Stimulated activated CD4-positive, alpha-beta T cell treated with anti-CD3 and anti-CD28 coated beads, Interleukin-1b, Interleukin-23, amount 100 ng/mL, for 1 hour (primary cell): ENCODE results near the gene NSRP1.
"Not testable (repeated sequence)": the region's sequence is repeated elsewhere in the genome, so short reads cannot be mapped to it uniquely, and the experiment has no call there.

Experiments used
- DNase-seq, 2 donors: peaks; one replicate each; pipeline ENCODE4 v3.0.0-alpha.2; 2020; ENCODE audit warnings: low read depth in 2 of 2

Gene NSRP1, protein sequence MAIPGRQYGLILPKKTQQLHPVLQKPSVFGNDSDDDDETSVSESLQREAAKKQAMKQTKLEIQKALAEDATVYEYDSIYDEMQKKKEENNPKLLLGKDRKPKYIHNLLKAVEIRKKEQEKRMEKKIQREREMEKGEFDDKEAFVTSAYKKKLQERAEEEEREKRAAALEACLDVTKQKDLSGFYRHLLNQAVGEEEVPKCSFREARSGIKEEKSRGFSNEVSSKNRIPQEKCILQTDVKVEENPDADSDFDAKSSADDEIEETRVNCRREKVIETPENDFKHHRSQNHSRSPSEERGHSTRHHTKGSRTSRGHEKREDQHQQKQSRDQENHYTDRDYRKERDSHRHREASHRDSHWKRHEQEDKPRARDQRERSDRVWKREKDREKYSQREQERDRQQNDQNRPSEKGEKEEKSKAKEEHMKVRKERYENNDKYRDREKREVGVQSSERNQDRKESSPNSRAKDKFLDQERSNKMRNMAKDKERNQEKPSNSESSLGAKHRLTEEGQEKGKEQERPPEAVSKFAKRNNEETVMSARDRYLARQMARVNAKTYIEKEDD

DNA sequence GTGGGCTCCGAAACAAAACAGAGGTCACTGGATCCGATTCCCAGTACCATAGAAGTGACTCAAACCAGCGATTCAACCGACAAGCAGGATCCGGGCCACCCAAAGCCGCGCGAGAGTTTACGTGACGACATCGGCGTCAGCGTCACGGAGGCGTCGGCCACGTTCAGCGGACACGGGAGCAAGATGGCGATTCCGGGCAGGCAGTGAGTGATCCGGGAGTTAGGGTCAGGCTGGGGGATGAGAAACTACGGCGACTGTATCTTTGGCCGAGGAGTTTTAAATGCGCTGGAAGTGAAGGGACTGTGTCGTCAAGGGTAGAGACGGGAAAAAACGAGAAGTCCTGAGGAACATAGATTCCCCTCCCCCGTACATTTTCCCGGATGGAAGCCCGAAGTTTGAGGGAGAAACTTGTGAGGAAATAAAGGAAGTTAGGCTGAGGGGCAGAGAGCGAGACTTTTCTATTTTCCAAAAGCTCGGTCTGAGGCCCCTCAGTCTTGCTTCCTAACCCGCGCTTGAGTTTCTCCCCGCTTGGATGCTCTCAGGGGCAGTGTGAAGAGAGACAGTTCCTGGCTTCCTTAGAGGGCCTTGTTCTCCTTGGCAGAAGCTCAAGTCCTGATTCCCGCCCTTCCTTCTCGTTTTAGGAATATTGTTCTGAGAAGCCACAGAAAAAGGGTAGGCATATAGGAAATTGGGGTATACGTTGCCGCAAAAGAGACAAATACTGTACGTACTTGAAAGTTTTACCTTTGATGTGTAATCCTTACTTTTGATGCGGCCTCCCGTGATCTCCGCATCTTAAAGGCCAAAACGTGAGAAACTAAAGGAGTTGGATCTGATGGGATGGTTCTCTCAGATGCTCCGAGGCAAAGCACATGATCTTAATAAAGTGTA, at the start of gene NSRP1:
Gene NSRP1 (plus strand): TSS at position 156 of the 891 bp plus-strand sequence. CDS start 28 bp downstream, at position 184.
- DNase-seq, result peak; percentile 71 to 87

DNA sequence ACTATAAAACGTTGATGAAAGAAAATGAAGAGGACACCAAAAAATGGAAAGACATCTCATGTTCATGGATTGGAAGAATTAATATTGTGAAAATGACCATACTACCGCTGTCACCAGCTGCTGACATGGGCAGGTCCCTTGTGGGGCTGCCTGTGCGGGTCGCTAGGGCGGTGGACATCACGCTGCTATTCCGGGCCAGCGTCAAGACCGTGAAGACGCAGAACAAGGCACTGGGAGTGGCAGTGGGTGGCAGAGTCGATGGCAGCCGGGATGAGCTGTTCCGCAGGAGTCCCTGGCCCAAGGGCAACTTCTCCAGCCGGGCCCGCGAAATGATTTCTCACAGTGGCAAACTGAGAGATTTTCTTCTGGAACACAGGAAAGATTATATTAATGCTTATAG, 48.2 kb upstream of the NSRP1 start:
- DNase-seq, result no peak

DNA sequence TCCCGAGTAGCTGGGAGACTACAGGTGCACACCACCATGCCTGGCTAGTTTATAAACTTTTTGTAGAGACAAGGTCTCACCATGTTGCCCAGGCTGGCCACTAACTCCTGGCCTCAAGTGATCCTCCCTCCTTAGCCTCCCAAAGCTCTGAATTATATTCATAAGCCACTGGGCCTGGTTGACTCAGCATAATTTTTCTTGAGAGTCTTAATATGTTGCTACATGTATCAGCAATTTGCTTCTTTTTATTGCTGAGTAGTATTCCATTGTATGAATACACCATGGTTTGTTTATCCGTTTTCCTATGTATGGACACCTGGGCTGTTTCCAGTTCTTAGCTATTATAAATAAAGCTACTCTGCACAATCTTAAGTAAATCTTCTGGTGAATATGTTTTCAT, 42.4 kb upstream of the NSRP1 start:
- no peak for DNase-seq

DNA sequence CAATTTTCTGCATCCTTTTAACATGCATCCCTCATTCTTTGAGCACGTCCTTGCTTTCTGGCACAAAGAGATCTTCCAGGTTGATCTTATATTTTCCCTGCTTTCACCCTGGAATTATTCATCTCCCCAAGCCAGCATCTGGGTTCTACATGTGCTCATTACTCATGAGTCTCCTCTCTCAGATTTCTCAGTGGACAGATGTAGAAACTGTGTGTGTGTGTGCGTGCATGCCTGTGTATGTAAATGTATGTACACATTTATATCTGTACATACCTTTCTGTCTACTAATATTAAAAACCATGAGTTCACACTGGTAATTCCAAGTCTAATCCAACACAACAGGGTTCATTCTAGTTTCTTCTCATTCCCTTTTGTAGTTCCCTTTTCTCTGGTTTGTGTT, 41.9 kb upstream of the NSRP1 start:
- no peak for DNase-seq

DNA sequence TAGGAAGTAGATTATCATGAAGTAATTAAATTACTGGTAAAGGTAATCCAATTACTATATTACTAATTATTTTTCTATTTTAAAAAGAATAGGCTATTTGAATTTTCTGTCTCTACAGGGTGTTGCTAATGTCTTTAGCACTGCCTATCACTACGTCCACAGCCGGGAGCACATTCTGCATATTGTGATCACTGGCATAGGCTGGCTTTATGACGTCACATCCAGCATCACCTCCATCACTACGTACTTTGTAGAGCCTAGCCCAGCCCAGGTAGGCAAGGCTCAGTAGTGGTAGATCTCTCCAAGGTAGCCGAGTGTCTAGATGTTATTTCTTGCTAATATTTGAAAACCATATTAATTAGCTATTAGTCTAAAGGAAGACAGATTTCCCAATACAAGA, 33.8 kb upstream of the NSRP1 start:
- no peak for DNase-seq

DNA sequence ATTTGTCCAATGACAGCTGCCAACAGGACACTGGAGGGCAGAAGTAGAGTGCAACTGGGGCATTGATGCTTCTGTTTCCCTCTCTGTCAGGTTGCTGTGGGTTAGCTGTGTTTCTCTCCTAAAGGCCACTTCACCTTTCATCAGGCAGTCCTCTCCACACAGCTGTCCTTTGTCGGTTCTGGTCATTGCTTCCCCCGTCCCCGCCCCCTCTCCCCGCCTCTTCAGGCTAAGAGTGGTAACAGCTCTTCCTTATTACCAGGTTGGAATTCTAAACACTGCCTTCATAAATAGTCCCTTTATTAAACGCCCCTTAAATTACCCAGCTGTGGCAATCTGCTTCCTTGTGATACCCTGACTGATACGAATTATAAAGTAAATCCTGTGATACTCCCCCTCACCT, 31.8 kb upstream of the NSRP1 start:
- DNase-seq, result no peak

DNA sequence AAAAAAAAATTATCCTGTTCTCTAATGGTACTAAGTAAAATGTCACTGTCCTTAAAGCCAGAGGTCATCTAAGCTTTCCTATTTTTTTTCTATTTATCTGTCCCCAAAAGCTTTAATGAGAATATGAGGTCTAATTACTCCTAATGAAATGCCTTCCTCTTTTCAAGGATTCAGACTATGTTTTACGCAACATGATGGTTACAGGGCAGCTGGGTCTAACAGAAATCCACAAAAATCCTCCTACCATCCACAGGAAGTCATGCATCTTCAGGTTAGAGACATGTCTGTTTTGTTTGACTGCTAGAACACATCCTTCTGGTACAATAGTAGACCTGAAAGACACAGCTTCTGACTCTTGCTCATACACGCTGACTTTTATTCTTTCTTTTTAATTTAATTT, 29.7 kb upstream of the NSRP1 start:
- no peak for DNase-seq

DNA sequence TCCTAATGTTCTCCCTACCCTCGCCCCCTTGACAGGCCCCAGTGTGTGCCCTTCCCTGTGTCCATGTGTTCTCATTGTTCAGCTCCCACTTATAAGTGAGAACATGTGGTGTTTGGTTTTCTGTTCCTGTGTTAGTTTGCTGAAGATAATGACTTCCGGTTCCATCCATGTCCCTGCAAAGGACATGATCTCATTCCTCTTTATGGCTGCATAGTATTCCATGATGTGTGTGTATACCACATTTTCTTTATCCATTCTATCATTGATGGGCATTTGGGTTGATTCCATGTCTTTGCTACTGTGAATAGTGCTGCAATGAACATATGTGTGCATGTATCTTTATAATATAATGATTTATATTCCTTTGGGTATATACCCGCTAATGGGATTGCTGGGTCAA, 29.2 kb upstream of the NSRP1 start:
- DNase-seq, result not testable (repeated sequence)

GRCh38 chr17:30091121-30091670, 25.4 kb upstream of the NSRP1 start:
- DNase-seq, result no peak

DNA sequence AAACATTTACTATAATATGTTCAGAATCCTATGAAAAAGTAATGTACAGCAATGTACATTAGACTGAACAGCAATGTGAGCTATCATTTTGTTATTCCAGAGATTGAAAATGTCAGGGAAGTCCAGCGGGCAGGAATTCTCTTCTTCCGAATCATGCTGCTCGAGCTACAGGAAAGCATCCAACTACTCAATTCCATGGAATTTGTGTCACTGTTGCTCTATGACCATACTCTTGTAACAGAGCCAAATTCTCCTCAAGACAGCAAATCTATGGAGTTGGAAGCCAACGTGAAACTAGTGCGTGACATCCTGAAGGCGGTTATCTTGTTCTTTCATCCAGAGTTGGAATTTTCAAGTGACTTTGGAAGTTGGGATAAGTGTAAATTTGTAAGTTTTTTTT, 24.8 kb upstream of the NSRP1 start:
- no peak for DNase-seq

GRCh38 chr17:30092886-30093285, 23.7 kb upstream of the NSRP1 start:
- DNase-seq, result no peak

DNA sequence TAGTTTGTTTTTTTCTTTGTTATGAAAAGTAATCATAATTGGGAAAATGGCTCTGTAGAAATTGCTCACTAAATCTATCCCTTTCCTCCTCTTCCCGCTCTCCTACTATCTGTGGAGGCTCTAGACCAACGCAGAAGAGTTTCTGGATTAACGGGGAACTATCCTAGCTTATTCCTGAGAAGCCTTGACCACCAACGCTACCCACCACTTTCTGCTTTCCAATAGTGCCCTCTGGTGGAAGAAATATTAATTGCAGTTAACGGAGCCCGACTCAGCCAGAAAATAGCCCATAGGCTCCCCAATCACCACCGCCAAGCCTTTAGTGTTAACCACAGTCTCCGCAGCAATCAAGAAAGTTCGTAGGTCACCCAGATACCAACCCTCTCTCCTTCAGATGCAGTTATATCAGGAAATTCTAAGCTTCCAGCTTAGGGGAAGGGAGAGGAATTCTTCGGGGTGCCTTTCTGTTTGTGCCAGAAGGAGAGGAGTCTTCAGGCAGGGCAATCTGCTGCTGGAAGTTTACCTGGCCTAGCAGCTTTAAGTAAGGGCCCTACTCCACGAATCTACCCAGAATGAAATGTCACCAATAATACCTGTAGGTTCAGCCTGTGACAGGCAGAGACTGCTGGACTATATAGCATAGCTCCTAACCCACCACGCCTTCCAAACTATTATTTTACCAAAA, 23.0 kb upstream of the NSRP1 start:
- peak in 1 of 2 donors; percentile 4 for DNase-seq

DNA sequence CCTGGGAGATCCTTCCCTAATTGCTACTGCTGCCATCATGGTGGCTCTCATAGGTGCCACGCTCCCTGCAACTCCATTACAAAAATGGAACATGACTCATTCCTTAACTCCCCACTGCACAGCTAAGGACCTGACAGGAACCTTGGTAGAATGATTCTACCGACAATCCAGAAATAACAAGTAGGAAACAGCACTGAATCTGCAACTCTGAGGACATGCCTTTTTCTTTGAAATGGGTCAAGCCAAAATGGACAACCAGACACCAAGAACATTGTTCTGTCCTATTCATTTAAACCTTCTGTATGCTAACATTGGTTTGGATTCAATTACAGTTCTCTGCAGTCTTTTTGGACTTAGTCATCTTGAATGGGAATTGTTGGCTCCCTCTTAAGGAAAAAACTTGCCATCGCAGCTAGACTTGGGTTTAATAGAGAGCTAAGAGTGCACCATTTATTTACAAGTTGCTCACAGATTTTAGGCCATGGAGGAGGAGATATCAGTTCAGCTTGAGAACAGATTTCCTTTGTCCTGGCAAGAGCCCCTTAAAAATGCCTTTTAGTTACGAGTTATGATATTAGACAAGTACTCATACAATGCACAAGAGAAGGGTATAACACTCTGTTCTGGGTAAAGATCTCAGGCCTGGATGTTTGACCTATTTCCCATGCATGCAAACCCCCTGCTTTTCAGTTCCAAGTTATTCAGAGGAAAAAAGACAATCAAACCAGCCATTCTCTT, 20.9 kb upstream of the NSRP1 start:
- DNase-seq, result no peak

GRCh38 chr17:30101686-30102390, 14.8 kb upstream of the NSRP1 start:
- DNase-seq, result no peak

- no peak for DNase-seq
Measured at GRCh38 chr17:30103921-30104320, 12.7 kb upstream of the NSRP1 start.

DNA sequence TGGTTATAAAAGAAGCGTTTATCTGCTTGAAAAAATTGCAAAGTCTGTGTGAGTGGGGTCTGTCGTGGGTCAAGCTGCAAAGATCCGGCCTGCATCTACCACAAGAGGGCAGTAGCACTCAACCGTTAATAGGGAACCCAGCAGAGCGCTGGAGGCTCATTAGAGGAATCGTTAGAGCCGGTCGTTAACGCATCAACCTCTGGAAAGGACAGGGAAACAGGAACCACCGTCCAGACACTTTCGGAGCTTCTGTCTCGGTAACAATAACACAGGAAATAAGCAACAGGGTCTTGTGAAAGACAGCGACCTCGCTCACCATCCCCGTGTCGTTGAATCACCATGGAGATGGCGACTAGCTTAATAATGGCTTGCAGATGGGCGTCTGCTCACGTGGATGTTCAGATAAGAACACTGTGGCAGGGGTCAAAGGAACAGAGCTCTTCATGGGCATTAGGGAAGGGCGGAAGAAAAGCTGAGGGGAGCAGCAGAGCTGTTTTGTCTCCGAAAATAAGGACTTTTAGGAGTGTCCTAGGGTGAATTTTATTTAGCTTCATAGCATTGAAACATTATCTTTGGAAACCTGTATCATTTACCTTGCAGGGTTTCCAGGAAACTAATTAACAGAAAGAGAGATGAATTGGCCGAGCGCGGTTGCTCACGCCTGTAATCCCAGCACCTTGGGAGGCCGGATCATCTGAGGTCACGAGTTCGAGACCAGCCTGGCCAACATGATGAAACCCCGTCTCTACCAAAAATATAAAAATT, 11.9 kb upstream of the NSRP1 start:
- peak; percentile 32 to 48 for DNase-seq

GRCh38 chr17:30112794-30113193, 3.8 kb upstream of the NSRP1 start:
- no peak for DNase-seq

DNA sequence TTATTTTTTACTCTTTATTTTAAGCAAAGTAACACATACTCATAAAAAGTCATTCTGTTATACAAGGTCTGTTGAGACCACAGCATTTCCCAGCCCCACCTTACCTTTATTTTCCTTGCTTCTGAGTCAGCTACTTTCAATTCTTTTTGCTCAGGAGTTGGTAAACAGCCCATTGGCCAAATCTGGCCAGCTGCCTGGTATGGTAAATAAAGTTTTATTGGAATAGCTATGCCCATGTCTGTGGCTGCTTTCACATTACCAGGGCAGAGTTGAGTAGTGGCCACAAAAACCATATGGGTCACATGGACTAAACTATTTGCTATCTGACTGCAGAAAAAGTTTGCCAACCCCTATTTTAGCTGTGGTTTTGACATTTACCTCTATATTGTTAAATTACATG, 3.4 kb upstream of the NSRP1 start:
- DNase-seq, result no peak

GRCh38 chr17:30116345-30116660, 313 bp upstream of the NSRP1 start:
- DNase-seq, result no peak

DNA sequence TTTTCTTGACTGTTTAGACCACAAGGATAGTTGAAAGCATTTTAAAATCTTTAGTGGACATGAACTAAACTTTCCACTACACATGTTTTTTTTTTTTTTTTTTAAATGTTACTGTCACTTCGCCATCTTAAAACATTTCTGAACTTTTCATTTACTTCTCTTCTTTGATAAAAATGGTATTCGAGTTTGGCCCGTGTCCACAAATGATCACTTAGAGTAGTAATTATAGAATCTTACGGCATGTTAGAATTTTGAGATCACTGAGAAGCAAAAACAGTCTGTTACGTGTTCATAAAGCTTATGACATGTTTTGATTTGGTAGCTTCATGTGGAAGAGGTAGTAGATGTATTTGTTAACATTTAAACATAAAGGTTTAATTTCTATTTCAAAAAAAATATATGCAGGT, 1.1 kb downstream of the NSRP1 start:
- DNase-seq, result no peak
